ENCODE measurements around the gene INTS1. TPM values are rescaled to one million over a fixed set of nuclear protein-coding genes. Genes with fewer than 3 reads are reported as not detected.

INTS1 gene
- polyA plus RNA-seq, 3 donors = 5.5 to 64.3 (median 7.3) TPM

DNA sequence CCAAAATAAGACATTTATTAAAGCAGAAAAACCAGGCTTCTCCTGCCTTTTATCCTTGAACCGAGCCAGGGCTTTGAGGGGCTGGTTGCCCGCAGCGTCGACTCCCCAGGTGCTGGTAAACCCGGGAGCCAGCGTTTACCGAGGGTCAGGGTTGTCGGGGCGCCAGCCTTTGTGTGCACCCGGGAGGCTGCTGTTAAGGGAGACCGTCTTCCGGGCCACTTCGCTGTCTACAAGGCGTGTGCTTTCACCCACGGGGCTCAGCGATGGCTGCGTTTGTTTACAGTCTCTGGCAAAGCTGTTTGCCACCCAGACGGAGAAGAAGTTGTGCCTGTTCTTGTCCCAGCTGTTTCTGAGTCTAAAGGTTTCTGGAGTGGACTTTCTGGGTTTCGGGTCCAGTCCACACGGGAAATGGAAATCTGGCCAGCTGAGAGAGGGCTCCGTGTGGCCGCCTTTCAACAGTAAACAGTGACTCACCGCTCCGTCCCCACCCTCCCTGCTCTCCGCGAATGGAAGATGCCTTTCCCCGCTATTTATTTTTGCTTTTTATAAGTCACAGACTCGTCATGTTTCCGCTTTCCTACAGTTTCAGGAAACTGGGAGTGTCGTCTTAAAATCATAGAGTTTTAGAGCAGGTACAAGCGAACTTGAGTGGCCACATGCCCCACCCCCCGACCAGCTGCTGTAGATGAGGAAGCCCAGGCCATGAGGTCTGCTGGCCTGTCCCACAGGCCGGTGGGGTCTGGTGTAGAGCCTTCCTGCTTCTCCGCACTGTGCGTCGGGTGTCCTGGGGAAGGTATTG lies 28.5 kb upstream of the INTS1 start:
- peaks cover 61% of the 10 kb centered on the region for H3K79me2 ChIP-seq (ENCODE audit: insufficient read depth, low read length)
- no peak overlapping the region for H2AFZ ChIP-seq (ENCODE audit: insufficient read depth, low read depth, low read length, poor library complexity, severe bottlenecking)
- no peaks in the 10 kb centered on the region for H3K9me3 ChIP-seq (replicated peaks in 1 of 2; ENCODE audit: control insufficient read depth in 1 of 2, insufficient read depth in 1 of 2, low read length in 2 of 2)
- peak overlapping the region; percentile 84 for H3K9ac ChIP-seq (ENCODE audit: insufficient read depth, low read length, poor library complexity, severe bottlenecking)
- peak; percentile 95 to 96 (median 96) for DNase-seq
- H3K27ac ChIP-seq (ENCODE audit: low read depth in 1 of 2, low read length in 2 of 2) = peak overlapping the region; percentile 97 to 98
- H3K27me3 Mint-ChIP-seq (ENCODE audit: low read depth in 3 of 3) = peaks cover 0 to 4% (median 0%) of the 10 kb centered on the region in 3 donors
- H3K4me3 ChIP-seq (replicated peaks in 1 of 3; ENCODE audit: low read depth in 2 of 3, low read length in 3 of 3) = peak overlapping the region; percentile 74 to 81 (median 75)
- intact Hi-C loops (cut with micrococcal nuclease) = loop anchor here in 1 of 2 donors (2.0 to 10.0 kb wide), 3 partner anchors 20 to 992 kb away; partner anchors contain the start of gene INTS1
- H3K27me3 ChIP-seq (ENCODE audit: control insufficient read depth in 2 of 2, insufficient read depth in 2 of 2, low read length in 2 of 2) = no peaks in the 10 kb centered on the region
- TF ChIP-seq, protein P1, sequence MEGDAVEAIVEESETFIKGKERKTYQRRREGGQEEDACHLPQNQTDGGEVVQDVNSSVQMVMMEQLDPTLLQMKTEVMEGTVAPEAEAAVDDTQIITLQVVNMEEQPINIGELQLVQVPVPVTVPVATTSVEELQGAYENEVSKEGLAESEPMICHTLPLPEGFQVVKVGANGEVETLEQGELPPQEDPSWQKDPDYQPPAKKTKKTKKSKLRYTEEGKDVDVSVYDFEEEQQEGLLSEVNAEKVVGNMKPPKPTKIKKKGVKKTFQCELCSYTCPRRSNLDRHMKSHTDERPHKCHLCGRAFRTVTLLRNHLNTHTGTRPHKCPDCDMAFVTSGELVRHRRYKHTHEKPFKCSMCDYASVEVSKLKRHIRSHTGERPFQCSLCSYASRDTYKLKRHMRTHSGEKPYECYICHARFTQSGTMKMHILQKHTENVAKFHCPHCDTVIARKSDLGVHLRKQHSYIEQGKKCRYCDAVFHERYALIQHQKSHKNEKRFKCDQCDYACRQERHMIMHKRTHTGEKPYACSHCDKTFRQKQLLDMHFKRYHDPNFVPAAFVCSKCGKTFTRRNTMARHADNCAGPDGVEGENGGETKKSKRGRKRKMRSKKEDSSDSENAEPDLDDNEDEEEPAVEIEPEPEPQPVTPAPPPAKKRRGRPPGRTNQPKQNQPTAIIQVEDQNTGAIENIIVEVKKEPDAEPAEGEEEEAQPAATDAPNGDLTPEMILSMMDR (IDR thresholded peaks at IDR 0.05) = no peak
- no peaks in the 10 kb centered on the region for H3K9me3 Mint-ChIP-seq
- H4K20me1 ChIP-seq (ENCODE audit: insufficient read depth, low read length) = peaks cover 62% of the 10 kb centered on the region
- peak overlapping the region; percentile 91 to 96 for H3K4me3 Mint-ChIP-seq
- H3K4me1 Mint-ChIP-seq = peaks cover 28% of the 10 kb centered on the region
- peak overlapping the region; percentile 95 to 99 (median 98) for H3K27ac Mint-ChIP-seq
- H3K4me2 ChIP-seq (replicated peaks; ENCODE audit: extremely low read depth, low read length, poor library complexity, severe bottlenecking) = peak overlapping the region; percentile 83
- H3K36me3 ChIP-seq (replicated peaks in 1 of 2; ENCODE audit: control insufficient read depth in 1 of 2, insufficient read depth in 2 of 2, low read length in 2 of 2) = peaks cover 14 to 20% of the 10 kb centered on the region in 2 donors
- WGBS (ENCODE audit: insufficient coverage) = 0% methylated on average over 30 of the region's 36 CpGs
- H3K4me1 ChIP-seq (ENCODE audit: control insufficient read depth in 1 of 2, insufficient read depth in 2 of 2, low read length in 2 of 2) = peaks cover 32 to 37% of the 10 kb centered on the region in 2 donors
- peaks cover 0 to 18% of the 10 kb centered on the region in 2 donors for H3K36me3 Mint-ChIP-seq

DNA sequence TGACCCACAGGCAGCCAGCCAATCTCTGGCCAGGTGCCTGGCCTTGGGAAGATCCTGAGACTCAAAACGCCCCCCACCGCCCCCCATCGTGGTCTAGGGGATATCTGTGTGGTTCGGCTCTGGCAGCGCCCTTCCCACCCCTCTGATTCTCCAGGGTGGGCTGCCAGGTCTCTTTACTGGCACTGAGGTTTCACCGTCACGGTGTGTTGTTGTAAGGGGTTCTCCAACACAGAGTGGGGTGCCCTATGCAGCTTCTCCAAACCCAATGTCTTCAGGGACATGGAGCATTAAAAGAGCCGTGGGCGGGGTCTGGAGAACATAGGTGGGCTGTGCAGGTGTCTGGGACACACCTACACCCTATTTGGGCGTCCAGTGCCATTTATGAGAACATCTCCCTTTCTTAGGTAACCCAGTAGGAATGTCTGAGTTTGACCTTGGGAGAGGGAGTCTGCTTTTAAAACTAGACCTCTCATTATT lies 27.8 kb upstream of the INTS1 start:
- H3K4me3 Mint-ChIP-seq = peak overlapping the region; percentile 91 to 96
- peaks cover 55% of the 10 kb centered on the region for H3K79me2 ChIP-seq (ENCODE audit: insufficient read depth, low read length)
- H3K27me3 Mint-ChIP-seq (ENCODE audit: low read depth in 3 of 3) = peaks cover 0 to 4% (median 0%) of the 10 kb centered on the region in 3 donors
- WGBS (ENCODE audit: insufficient coverage) = no CpG with 5 or more reads among the region's 10 CpGs
- peaks cover 10 to 20% of the 10 kb centered on the region in 2 donors for H3K36me3 ChIP-seq (replicated peaks in 1 of 2; ENCODE audit: control insufficient read depth in 1 of 2, insufficient read depth in 2 of 2, low read length in 2 of 2)
- intact Hi-C loops (cut with micrococcal nuclease) = loop anchor here in 1 of 2 donors (2.0 to 10.0 kb wide), 3 partner anchors 19 to 993 kb away; partner anchors contain the start of gene INTS1
- peak overlapping the region; percentile 95 to 99 (median 98) for H3K27ac Mint-ChIP-seq
- no peak for DNase-seq
- no peaks in the 10 kb centered on the region for H3K9me3 ChIP-seq (replicated peaks in 1 of 2; ENCODE audit: control insufficient read depth in 1 of 2, insufficient read depth in 1 of 2, low read length in 2 of 2)
- TF ChIP-seq, protein P1 (IDR thresholded peaks at IDR 0.05) = no peak
- no peaks in the 10 kb centered on the region for H3K9me3 Mint-ChIP-seq
- peak overlapping the region; percentile 84 for H3K9ac ChIP-seq (ENCODE audit: insufficient read depth, low read length, poor library complexity, severe bottlenecking)
- H2AFZ ChIP-seq (ENCODE audit: insufficient read depth, low read depth, low read length, poor library complexity, severe bottlenecking) = no peak overlapping the region
- no peaks in the 10 kb centered on the region for H3K27me3 ChIP-seq (ENCODE audit: control insufficient read depth in 2 of 2, insufficient read depth in 2 of 2, low read length in 2 of 2)
- peak overlapping the region; percentile 83 for H3K4me2 ChIP-seq (replicated peaks; ENCODE audit: extremely low read depth, low read length, poor library complexity, severe bottlenecking)
- H3K27ac ChIP-seq (ENCODE audit: low read depth in 1 of 2, low read length in 2 of 2) = peak overlapping the region; percentile 97 to 98
- peak overlapping the region; percentile 74 to 81 (median 75) for H3K4me3 ChIP-seq (replicated peaks in 1 of 3; ENCODE audit: low read depth in 2 of 3, low read length in 3 of 3)
- H4K20me1 ChIP-seq (ENCODE audit: insufficient read depth, low read length) = peaks cover 56% of the 10 kb centered on the region
- H3K4me1 ChIP-seq (ENCODE audit: control insufficient read depth in 1 of 2, insufficient read depth in 2 of 2, low read length in 2 of 2) = peaks cover 32 to 42% of the 10 kb centered on the region in 2 donors
- H3K36me3 Mint-ChIP-seq = peaks cover 0 to 18% of the 10 kb centered on the region in 2 donors
- peaks cover 33% of the 10 kb centered on the region for H3K4me1 Mint-ChIP-seq
